Spleen (tissue), 11 donors: ENCODE data around the gene EPAS1. TPM values are rescaled to one million over a fixed set of nuclear protein-coding genes. Genes with fewer than 3 reads are reported as not detected.
A peak's percentile ranks its signal among the peaks of the same experiment; 100 is the strongest.

ENCODE experiments used
- DNase-seq: peaks from one replicate; pipeline ENCODE4 v3.0.0-alpha.2; 2020
- H3K27ac ChIP-seq, 8 donors: fragments of 200-600 bp; sonication (generic) in 7 of 8; 1 replicate in 4 of 8; 2 replicates in 4 of 8; pipeline versions ENCODE4 v1.5.0 to v1.8.0; 2016 to 2021; ENCODE audit warnings: inconsistent platforms in 4 of 8, mild to moderate bottlenecking in 4 of 8, moderate library complexity in 1 of 8
- H3K27me3 ChIP-seq, 7 donors: fragments of 200-600 bp; sonication (generic) in 6 of 7; replicated peaks in 1 of 7; 1 replicate in 4 of 7; 2 replicates in 3 of 7; pipeline versions ENCODE4 v1.5.0 to v1.8.0; 2016 to 2021; ENCODE audit warnings: inconsistent platforms in 3 of 7, mild to moderate bottlenecking in 1 of 7
- H3K36me3 ChIP-seq, 6 donors: fragments of 200-600 bp; sonication (generic) in 5 of 6; 1 replicate in 4 of 6; 2 replicates in 2 of 6; pipeline versions ENCODE4 v1.5.0 to v1.8.0; 2016 to 2021; ENCODE audit warnings: inconsistent platforms in 2 of 6
- H3K4me1 ChIP-seq, 6 donors: fragments of 200-600 bp; sonication (generic) in 5 of 6; 1 replicate in 3 of 6; 2 replicates in 3 of 6; pipeline versions ENCODE4 v1.5.0 to v1.8.0; 2016 to 2021; ENCODE audit warnings: inconsistent platforms in 3 of 6
- H3K4me3 ChIP-seq, 8 donors: fragments of 200-600 bp; sonication (generic) in 7 of 8; 1 replicate in 4 of 8; 2 replicates in 4 of 8; pipeline versions ENCODE4 v1.5.0 to v1.8.0; 2016 to 2021; ENCODE audit warnings: inconsistent platforms in 4 of 8, mild to moderate bottlenecking in 4 of 8, moderate library complexity in 2 of 8
- H3K9me3 ChIP-seq, 8 donors: fragments of 200-600 bp; sonication (generic) in 7 of 8; 1 replicate in 4 of 8; 2 replicates in 4 of 8; pipeline versions ENCODE4 v1.5.0 to v1.8.0; 2016 to 2021; ENCODE audit warnings: inconsistent platforms in 4 of 8
- POLR2A ChIP-seq, 3 donors: fragments of 450-650 bp; IDR thresholded peaks; one replicate each; pipeline ENCODE4 v1.5.1; 2017; ENCODE audit warnings: antibody characterized with exemption in 3 of 3, mild to moderate bottlenecking in 1 of 3
- POLR2AphosphoS5 ChIP-seq, 3 donors: sonication (generic); formaldehyde crosslinking; IDR thresholded peaks; one replicate each; pipeline ENCODE4 v1.5.1; 2017; ENCODE audit warnings: antibody characterized with exemption in 3 of 3
- WGBS, 5 donors: extraction: QIAGEN DNeasy Blood & Tissue Kit in 3 of 5; methylation state at CpG; one replicate each; pipeline versions ENCODE4 v1.1.5 to v1.1.7; 2013 to 2018; 5-methylcytosine and 5-hydroxymethylcytosine counted together
- intact Hi-C: fragments of 100-400 bp; cut with DNase I; formaldehyde crosslinking; loops from one replicate; pipeline ENCODE4 v1.15.0; 2023; ENCODE audit warnings: low total_unique reads
- polyA plus RNA-seq, 3 donors: library from polyadenylated mRNA; stranded (reverse); fragments of 200-250 nt; gene quantifications; one replicate each; pipeline ENCODE4 v1.2.1, GENCODE V29; 2013
- total RNA-seq, 7 donors: library from RNA; depleted of rRNA in 3 of 7; stranded (reverse); fragments of >200 nt in 3 of 7; fragmentation: NEBNext Ultra II Directional in 4 of 7; extraction: Animal tissue kit (Norgen Biotek cat#: 25700) in 4 of 7; gene quantifications; one replicate each; pipeline versions ENCODE4 v1.1.0 to v1.2.1, GENCODE V29; 2016 to 2021
- TF ChIP-seq, protein P1 (sequence below), 11 experiments: fragments of 200-600 bp in 7 of 11; fragments of 450-650 bp in 4 of 11; sonication (generic) in 4 of 11; IDR thresholded peaks in 8 of 11; conservative IDR thresholded peaks in 3 of 11; 1 replicate in 7 of 11; 2 replicates in 4 of 11; pipeline versions ENCODE4 v1.4.0 to v1.8.0; 2016 to 2021; ENCODE audit warnings: antibody characterized with exemption in 11 of 11, inconsistent platforms in 4 of 11, mild to moderate bottlenecking in 1 of 11
- donor health status: healthy with polysubstance abuse.
- donor health status: DM: no; HTN: no; CAD: no; lungs with moderate emphysema.
- donor health status: DM: no; HTN: no; CAD: no.
- donor health status: Bipolar disorder and iron deficiency.
- donor health status: healthy.
- donor health status: DM: no; HTN: no; CAD: no.
- donor health status: DM: yes; HTN: yes; CAD: no.

Gene EPAS1
- total and polyA plus RNA-seq, 10 donors, result 30.5 to 330 (median 213) TPM

DNA sequence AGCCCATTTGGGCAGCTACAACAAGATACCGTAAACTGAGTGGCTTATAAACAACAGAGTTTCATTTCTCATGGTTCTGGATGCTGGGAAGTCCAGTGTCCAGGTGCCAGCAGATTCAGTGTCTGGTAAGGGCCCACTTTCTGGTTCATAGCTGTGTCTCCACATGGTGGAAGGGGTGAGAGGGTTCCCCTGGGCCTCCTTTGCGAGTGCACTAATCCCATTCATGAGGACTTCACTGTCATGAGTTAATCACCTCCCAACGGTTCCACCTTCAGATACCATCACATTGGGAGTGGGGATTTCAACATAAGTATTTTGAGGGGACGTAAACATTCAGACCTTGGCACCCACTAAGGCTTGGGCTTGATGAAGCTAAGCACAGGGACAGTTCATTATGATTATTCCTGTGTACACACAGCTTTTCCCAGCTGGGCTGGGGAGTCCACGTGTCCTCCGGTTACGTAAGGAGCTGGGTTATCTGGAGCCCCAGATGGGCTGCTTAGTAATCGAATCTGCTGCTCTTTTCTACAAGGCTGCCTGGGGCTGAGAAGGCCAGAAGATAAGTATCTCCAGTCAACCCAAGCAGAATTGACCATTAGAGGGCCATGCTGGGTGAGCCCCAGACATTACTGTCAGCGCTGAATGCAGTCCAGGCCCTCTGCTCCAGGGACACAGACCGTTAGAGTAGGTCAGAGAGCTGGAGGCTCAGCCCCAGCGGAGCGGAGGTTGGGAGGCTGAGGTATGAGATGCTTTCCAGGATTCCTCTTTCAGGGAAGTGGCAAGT is 42.7 kb downstream of the EPAS1 start:
- Histone ChIP-seq H3K9me3 (no peaks in the 10 kb centered on the region), H3K27me3 (no peaks in the 10 kb centered on the region), H3K4me3 (no peak overlapping the region), H3K27ac (peak overlapping the region in 4 of 8 donors; percentile 6 to 37 (median 25)), H3K4me1 (peaks cover 3 to 89% (median 48%) of the 10 kb centered on the region in 6 donors), H3K36me3 (no peaks in the 10 kb centered on the region)
- TF ChIP-seq POLR2AphosphoS5 (IDR thresholded peaks at IDR 0.05), result no peak
- TF ChIP-seq POLR2A (IDR thresholded peaks at IDR 0.05), result no peak
- TF ChIP-seq, protein P1, sequence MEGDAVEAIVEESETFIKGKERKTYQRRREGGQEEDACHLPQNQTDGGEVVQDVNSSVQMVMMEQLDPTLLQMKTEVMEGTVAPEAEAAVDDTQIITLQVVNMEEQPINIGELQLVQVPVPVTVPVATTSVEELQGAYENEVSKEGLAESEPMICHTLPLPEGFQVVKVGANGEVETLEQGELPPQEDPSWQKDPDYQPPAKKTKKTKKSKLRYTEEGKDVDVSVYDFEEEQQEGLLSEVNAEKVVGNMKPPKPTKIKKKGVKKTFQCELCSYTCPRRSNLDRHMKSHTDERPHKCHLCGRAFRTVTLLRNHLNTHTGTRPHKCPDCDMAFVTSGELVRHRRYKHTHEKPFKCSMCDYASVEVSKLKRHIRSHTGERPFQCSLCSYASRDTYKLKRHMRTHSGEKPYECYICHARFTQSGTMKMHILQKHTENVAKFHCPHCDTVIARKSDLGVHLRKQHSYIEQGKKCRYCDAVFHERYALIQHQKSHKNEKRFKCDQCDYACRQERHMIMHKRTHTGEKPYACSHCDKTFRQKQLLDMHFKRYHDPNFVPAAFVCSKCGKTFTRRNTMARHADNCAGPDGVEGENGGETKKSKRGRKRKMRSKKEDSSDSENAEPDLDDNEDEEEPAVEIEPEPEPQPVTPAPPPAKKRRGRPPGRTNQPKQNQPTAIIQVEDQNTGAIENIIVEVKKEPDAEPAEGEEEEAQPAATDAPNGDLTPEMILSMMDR (IDR thresholded peaks at IDR 0.05 in 8 of 11, conservative IDR thresholded peaks at IDR 0.05 in 3 of 11), result no peak
- no peak for DNase-seq
- 76 to 82% (median 80%) methylated on average over 11 to 12 of the region's 12 CpGs for WGBS, 5 donors
- intact Hi-C loops, result no loop called here

DNA sequence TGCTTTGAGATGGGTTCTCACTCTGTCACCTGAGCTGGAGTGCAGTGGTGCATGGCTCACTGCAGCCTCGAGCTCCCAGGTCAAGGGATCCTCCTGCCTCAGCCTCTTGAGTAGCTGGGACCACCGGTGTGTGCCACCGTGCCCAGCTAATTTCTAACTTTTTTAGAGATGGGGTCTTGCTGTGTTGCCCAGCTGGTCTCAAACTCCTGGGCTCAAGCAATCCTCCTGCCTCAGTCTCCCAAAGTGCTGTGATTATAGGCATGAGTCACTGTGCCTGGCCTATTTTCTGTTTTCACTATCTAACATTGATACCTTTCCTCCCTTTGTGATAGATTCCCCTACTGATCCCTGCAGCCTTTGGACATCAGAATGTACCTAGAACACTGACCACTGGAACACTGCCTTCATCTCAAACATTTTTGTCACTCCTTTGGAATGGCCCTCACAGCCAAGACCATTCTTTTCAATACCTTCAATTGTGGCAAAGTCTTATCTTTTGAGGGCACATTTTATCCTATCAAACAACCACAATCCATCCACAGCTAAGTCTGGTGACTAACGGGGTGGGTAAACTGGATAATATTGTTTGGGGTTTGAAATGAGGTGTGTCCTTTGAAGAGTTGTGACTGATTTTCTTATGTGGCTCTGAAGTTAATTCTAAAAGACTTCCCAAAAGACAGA is 43.7 kb downstream of the EPAS1 start:
- no peak overlapping the region for H3K4me3 ChIP-seq
- H3K36me3 ChIP-seq, result no peaks in the 10 kb centered on the region
- H3K9me3 ChIP-seq, result no peaks in the 10 kb centered on the region
- no peak overlapping the region for H3K27ac ChIP-seq
- TF ChIP-seq POLR2A (IDR thresholded peaks at IDR 0.05), result no peak
- TF ChIP-seq, protein P1 (IDR thresholded peaks at IDR 0.05 in 8 of 11, conservative IDR thresholded peaks at IDR 0.05 in 3 of 11), result no peak
- no peak for TF ChIP-seq POLR2AphosphoS5 (IDR thresholded peaks at IDR 0.05)
- no peak for DNase-seq
- WGBS, 5 donors, result 84 to 94% (median 86%) methylated on average over 4 of the region's 4 CpGs
- H3K4me1 ChIP-seq, result peaks cover 3 to 87% (median 46%) of the 10 kb centered on the region in 6 donors
- no peaks in the 10 kb centered on the region for H3K27me3 ChIP-seq
- intact Hi-C loops, result no loop called here

DNA sequence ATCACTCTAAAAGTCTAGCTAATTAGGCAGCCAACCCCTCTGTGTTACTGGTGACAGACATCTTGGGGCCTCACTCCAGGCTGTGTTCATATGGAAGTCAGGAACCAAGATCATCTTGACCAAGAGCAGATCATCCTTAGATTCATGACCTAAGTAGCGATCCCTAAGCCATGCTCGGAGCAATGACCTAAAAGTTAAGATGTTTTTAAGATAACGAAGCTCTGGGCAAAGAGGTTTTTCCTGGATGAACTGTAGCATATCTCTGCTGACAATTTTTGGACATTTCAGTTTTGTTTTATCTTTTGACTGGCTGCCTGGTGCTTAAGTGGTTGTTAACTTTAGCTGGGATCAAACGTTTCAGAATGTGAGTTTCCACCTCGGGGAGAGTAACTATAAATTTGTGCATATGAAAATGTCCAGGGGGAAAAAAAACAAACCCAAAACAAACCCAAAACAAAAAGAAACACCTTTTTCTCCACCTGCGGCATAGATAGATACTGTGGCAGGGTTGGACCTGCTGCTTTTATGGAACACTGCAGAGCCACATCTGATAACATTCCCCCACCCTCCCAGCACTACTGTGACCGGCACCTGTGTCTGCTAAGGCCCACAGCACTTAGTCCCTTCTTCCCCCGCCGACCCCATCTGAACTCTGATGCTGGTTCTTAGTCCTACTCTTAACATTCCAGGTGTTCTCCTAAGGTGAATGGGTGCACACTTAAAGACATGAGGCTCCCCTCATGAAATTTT is 45.5 kb downstream of the EPAS1 start:
- Histone ChIP-seq H3K4me1 (peaks cover 0 to 81% (median 36%) of the 10 kb centered on the region in 6 donors), H3K4me3 (no peak overlapping the region), H3K27me3 (no peaks in the 10 kb centered on the region), H3K9me3 (no peaks in the 10 kb centered on the region), H3K27ac (peak overlapping the region in 1 of 8 donors; percentile 21), H3K36me3 (peaks cover 0 to 12% (median 6%) of the 10 kb centered on the region in 6 donors)
- no peak for DNase-seq
- TF ChIP-seq POLR2A (IDR thresholded peaks at IDR 0.05) (no peak), POLR2AphosphoS5 (IDR thresholded peaks at IDR 0.05) (no peak)
- TF ChIP-seq, protein P1 (IDR thresholded peaks at IDR 0.05 in 8 of 11, conservative IDR thresholded peaks at IDR 0.05 in 3 of 11), result no peak
- 59 to 84% (median 75%) methylated on average over 9 of the region's 9 CpGs for WGBS, 5 donors
- intact Hi-C loops, result no loop called here
